Stimulated activated CD8-positive, alpha-beta memory T cell treated with anti-CD3 and anti-CD28 coated beads, Interleukin-4, amount 100 ng/mL, for 48 hours (primary cell): ENCODE data around the gene CREBZF.
"Not testable (repeated sequence)": the region's sequence is repeated elsewhere in the genome, so short reads cannot be mapped to it uniquely, and the experiment has no call there.

Experiments used
- DNase-seq: peaks from one replicate; pipeline ENCODE4 v3.0.0-alpha.2; 2020

CREBZF gene

DNA sequence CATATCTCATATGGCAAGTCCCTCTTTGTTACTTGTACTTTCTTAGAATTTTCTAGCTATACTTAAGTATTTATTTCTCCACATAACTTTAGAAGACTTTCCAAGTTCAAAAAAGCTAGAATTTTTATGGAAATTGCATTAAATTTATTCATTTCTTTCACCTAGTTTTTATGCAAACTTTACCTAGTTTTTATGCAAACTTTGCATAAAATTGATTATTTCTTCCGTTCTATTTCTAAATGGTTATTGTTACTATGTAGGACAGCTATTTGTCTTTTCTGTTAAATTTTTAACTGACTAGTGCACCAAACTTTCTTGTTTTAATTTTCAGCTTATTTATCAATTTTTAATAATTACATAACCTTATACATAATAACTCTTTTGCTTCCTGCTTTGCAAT, 3.2 kb upstream of the CREBZF start:
- no peak for DNase-seq

GRCh38 chr11:85666687-85667086, 1.8 kb upstream of the CREBZF start:
- no peak for DNase-seq

GRCh38 chr11:85665733-85666132, 804 bp upstream of the CREBZF start:
- no peak for DNase-seq

GRCh38 chr11:85663753-85664614, 945 bp downstream of the CREBZF start:
- peak; percentile 87 for DNase-seq

DNA sequence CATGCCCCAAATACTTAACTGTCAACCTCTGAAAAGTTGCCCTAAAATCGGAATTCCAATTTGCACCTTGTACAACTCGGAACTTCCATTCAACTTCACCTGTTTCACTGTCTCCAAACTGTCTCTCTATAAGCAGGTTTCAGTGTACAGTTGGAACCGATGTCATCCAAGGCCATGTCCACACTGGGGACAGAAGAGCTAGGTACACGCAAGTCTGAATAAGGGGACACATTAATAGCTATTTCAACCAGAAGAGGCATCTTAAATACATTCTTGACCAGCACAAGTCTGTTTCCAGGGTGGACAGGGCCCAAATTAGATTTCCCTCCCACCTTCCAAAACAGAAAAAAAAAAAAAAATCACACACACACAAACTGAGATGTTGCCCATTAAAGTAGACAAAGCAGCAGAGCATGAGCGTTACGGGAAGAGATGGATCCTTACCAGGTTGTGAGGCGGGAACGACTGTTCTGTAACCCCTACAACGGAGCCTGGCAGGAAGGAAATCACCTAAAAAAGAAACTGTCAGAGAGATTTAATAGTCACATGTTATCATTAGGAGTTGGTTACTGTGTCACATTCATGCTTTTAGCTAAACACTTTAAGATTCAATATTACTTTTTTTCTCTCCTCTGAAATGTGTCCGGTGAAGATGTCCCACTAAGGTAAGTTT, 1.7 kb downstream of the CREBZF start:
- no peak for DNase-seq

GRCh38 chr11:85661972-85662664, 2.8 kb downstream of the CREBZF start:
- DNase-seq = no peak

DNA sequence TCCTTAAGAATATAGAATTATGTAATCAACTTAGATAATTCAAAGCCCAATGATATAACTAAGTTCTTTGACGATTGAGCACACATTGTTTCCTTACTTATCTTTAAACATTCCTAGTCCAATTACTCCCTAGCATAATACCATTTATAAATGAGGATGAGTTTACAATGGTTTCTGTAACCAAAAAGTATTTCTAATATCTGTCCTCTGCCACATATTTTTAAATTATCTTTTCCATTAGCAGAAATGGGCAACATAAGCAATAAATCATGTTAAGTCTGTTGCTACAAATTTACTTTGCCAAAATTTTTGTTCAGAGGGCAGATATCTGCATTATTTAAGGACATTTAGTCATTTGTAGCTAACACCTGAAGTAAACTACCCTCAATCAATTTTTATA, 6.7 kb downstream of the CREBZF start:
- DNase-seq = no peak

GRCh38 chr11:85656777-85657176, 8.2 kb downstream of the CREBZF start:
- DNase-seq = no peak

- not testable (repeated sequence) for DNase-seq
Observed at GRCh38 chr11:85654343-85654742, 10.6 kb downstream of the CREBZF start.

GRCh38 chr11:85652786-85653447, 12.0 kb downstream of the CREBZF start:
- no peak for DNase-seq

GRCh38 chr11:85651118-85651517, 13.8 kb downstream of the CREBZF start:
- no peak for DNase-seq

- DNase-seq = peak; percentile 95
Observed at GRCh38 chr11:85647604-85648299, 17.2 kb downstream of the CREBZF start, which contains the start of gene TMEM126A. TMEM126A (plus strand) TSS chr11:85647967; CDS start chr11:85650256, 2,289 bp downstream.

DNA sequence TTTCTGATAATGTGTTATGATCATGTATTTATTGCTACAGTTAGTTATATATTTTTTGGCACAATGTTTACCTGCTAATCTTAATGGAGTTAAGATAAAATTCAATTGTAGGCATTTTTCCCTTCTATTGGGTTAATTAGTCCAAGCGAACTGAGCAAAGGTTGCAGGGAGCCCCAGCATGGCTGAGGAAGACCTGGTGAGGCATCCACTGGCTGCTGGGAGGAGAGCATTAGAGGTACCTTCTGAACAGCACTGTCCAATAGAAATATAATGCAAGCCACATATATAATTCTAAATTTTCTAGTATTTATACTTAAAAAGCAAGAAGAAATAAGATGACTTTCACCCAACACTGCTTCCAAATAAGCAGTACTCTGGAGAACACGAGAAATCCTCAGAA, 17.9 kb downstream of the CREBZF start:
- DNase-seq = no peak

- no peak for DNase-seq
Observed at GRCh38 chr11:85643191-85643614, 21.7 kb downstream of the CREBZF start.

DNA sequence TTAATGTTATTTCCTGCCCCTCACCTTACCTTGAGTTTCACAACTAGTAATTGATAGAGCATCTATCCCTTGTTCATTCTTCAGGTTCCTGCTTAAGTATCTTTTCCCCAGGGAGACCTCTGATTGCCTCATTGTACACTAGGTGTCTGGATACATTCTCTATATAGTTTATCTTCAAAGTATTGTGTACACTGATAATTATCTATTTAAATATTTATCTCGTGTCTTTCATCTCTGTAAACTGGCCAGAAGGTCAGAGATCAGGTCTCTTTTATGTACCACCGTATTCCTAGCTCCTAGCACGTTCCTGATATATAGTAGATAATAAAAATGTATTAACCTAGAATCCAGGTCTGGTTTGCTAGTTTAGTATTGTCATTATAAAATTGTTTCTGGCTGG, 30.2 kb downstream of the CREBZF start:
- no peak for DNase-seq

- DNase-seq = peak; percentile 51
Observed at GRCh38 chr11:85628771-85629341, 36.1 kb downstream of the CREBZF start.

DNA sequence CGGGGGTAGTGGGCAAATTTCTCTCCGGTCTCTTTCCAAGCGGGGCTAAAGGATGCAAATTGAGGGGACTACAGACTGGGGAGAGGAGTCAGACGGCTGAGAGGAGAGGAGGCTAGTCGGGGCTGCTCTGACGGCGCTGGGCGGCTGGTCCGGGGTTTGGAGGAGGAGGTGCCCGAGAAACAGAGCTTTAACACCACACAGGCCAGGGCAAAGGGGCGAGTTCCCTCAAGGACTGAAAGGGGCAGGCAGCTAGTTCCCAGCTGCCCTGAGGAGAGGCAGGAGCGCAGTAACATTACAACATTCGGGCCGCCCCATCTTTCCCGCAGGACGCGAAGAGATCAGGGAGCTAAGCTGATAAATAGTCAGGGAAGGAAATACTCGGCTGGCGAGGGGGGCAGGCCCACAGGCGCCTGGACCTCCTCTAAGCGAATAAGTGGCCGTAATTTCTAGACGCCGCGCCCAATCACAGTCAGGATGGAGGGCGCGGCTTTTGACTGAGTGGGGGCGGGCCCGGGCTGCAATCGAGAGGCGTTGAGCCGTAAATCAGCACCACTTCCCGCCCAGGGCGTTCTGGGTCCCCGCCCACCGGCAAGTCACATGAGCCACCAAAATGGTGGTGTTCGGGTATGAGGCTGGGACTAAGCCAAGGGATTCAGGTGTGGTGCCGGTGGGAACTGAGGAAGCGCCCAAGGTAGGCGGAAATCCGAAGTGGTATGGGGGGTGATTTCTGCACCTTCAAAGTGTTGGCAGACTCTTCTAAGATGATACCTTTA, 36.7 kb downstream of the CREBZF start, which contains the start of gene TMEM126B:
Gene TMEM126B (plus strand): TSS at position 596 of the 773 bp plus-strand sequence. CDS start 15 bp downstream, at position 611.
- DNase-seq = peak; percentile 97

GRCh38 chr11:85627332-85627997, 37.5 kb downstream of the CREBZF start, which contains the start of gene DLG2:
DLG2 (minus strand) TSS chr11:85627344.
- DNase-seq = no peak

GRCh38 chr11:85626496-85626895, 38.4 kb downstream of the CREBZF start:
- no peak for DNase-seq

- no peak for DNase-seq
Observed at GRCh38 chr11:85620256-85620655, 44.7 kb downstream of the CREBZF start.
